HEK293 (cell line): ENCODE results near the gene NRIP1.

Source experiments
- CTCF ChIA-PET: fragments of 350-600 bp; formaldehyde crosslinking; extraction: SDS; loops from one replicate; lab custom pipeline; 2021; ENCODE audit warnings: antibody characterized with exemption; lab: Yijun Ruan, JAX
- POLR2A ChIA-PET: fragments of 300-600 bp; formaldehyde crosslinking; extraction: SDS; loops from one replicate; lab custom pipeline; 2020; ENCODE audit warnings: antibody characterized with exemption, inconsistent platforms; lab: Yijun Ruan, JAX
- H3K27ac ChIP-seq: fragments of 200-500 bp; sonication (Bioruptor generic); 2 replicates; pipeline ENCODE4 v1.5.1; 2014; ENCODE audit warnings: low read depth, low read length, control low read depth, inconsistent platforms; ENCODE audit errors: extremely low read depth
- H3K36me3 ChIP-seq, 2 experiments: fragments of 200-500 bp in 1 of 2; sonication (Bioruptor generic) in 1 of 2; 1 replicate in 1 of 2; 2 replicates in 1 of 2; pipeline ENCODE4 v1.5.1; 2014 to 2017; ENCODE audit warnings: inconsistent platforms in 2 of 2, low read length in 2 of 2; ENCODE audit not compliant: control insufficient read depth in 2 of 2, insufficient read depth in 1 of 2
- H3K4me1 ChIP-seq: fragments of 200-500 bp; sonication (Bioruptor generic); 2 replicates; pipeline ENCODE4 v1.5.1; 2014; ENCODE audit warnings: mild to moderate bottlenecking, low read length, inconsistent platforms; ENCODE audit not compliant: control insufficient read depth, insufficient read depth
- H3K4me3 ChIP-seq: 2 replicates; pipeline ENCODE4 v1.5.1; 2011; ENCODE audit warnings: low read depth, mild to moderate bottlenecking, control low read depth, low read length, moderate library complexity
- H3K9me3 ChIP-seq: fragments of 200-500 bp; sonication (Bioruptor generic); 2 replicates; pipeline ENCODE4 v1.5.1; 2014; ENCODE audit warnings: low read depth, low read length, inconsistent platforms; ENCODE audit not compliant: control insufficient read depth, insufficient read depth
- GFI1B ChIP-seq: fragments of 450-650 bp; formaldehyde crosslinking; IDR thresholded peaks from 2 replicates; pipeline ENCODE4 v1.5.1; 2016; ENCODE audit warnings: missing biosample characterization, missing genetic modification characterization
- HOXD13 ChIP-seq: sonication (generic); formaldehyde crosslinking; IDR thresholded peaks from 2 replicates; pipeline ENCODE4 v1.8.0; 2022; ENCODE audit warnings: missing genetic modification reagents, borderline replicate concordance
- OVOL3 ChIP-seq: fragments of 450-650 bp; formaldehyde crosslinking; IDR thresholded peaks from 2 replicates; pipeline ENCODE4 v1.5.1; 2016; ENCODE audit warnings: missing biosample characterization, missing genetic modification characterization
- SCRT1 ChIP-seq: fragments of 450-650 bp; formaldehyde crosslinking; IDR thresholded peaks from 2 replicates; pipeline ENCODE4 v1.5.1; 2016; ENCODE audit warnings: missing biosample characterization, missing genetic modification characterization, borderline replicate concordance
- SP2 ChIP-seq: fragments of 450-650 bp; formaldehyde crosslinking; IDR thresholded peaks from 2 replicates; pipeline ENCODE4 v1.5.1; 2016; ENCODE audit warnings: missing biosample characterization, missing genetic modification characterization
- ZBTB1 ChIP-seq: fragments of 450-650 bp; formaldehyde crosslinking; IDR thresholded peaks from 2 replicates; pipeline ENCODE4 v1.5.1; 2016; ENCODE audit warnings: missing biosample characterization, missing genetic modification characterization
- ZFP37 ChIP-seq: fragments of 450-650 bp; formaldehyde crosslinking; IDR thresholded peaks from 2 replicates; pipeline ENCODE4 v1.5.1; 2016; ENCODE audit warnings: missing biosample characterization, missing genetic modification characterization
- ZNF248 ChIP-seq: fragments of 450-650 bp; formaldehyde crosslinking; IDR thresholded peaks from 2 replicates; pipeline ENCODE4 v1.5.1; 2017; ENCODE audit warnings: missing biosample characterization, missing genetic modification characterization
- ZNF335 ChIP-seq: fragments of 450-650 bp; formaldehyde crosslinking; conservative IDR thresholded peaks from 2 replicates; pipeline ENCODE4 v1.5.1; 2016; ENCODE audit warnings: missing biosample characterization, missing genetic modification characterization
- ZNF341 ChIP-seq: fragments of 450-650 bp; formaldehyde crosslinking; IDR thresholded peaks from 2 replicates; pipeline ENCODE4; 2016; ENCODE audit warnings: low read depth, missing biosample characterization, missing genetic modification characterization
- ZNF354C ChIP-seq: fragments of 450-650 bp; formaldehyde crosslinking; IDR thresholded peaks from 2 replicates; pipeline ENCODE4 v1.5.1; 2016; ENCODE audit warnings: missing biosample characterization, missing genetic modification characterization, low read depth, borderline replicate concordance
- ZNF394 ChIP-seq: fragments of 450-650 bp; formaldehyde crosslinking; IDR thresholded peaks from 2 replicates; pipeline ENCODE4 v1.5.1; 2016; ENCODE audit warnings: missing biosample characterization, missing genetic modification characterization, mild to moderate bottlenecking, moderate library complexity, borderline replicate concordance
- ZNF404 ChIP-seq: fragments of 450-650 bp; formaldehyde crosslinking; IDR thresholded peaks from 2 replicates; pipeline ENCODE4 v1.5.1; 2017; ENCODE audit warnings: missing biosample characterization, missing genetic modification characterization
- ZNF416 ChIP-seq: fragments of 450-650 bp; formaldehyde crosslinking; IDR thresholded peaks from 2 replicates; pipeline ENCODE4 v1.5.1; 2016; ENCODE audit warnings: missing biosample characterization, missing genetic modification characterization
- ZNF560 ChIP-seq: fragments of 450-650 bp; formaldehyde crosslinking; IDR thresholded peaks from 2 replicates; pipeline ENCODE4 v1.5.1; 2017; ENCODE audit warnings: missing biosample characterization, missing genetic modification characterization, borderline replicate concordance
- ZNF561 ChIP-seq: fragments of 450-650 bp; IDR thresholded peaks from 2 replicates; pipeline ENCODE4 v1.5.1; 2018; ENCODE audit warnings: missing biosample characterization, missing genetic modification characterization, borderline replicate concordance
- ZNF610 ChIP-seq: fragments of 450-650 bp; formaldehyde crosslinking; IDR thresholded peaks from 2 replicates; pipeline ENCODE4 v1.5.1; 2016; ENCODE audit warnings: missing biosample characterization, missing genetic modification characterization, borderline replicate concordance
- ZNF621 ChIP-seq: fragments of 450-650 bp; formaldehyde crosslinking; IDR thresholded peaks from 2 replicates; pipeline ENCODE4 v1.5.1; 2017; ENCODE audit warnings: missing biosample characterization, missing genetic modification characterization
- ZNF654 ChIP-seq: fragments of 450-650 bp; formaldehyde crosslinking; IDR thresholded peaks from 2 replicates; pipeline ENCODE4 v1.5.1; 2016; ENCODE audit warnings: low read depth, missing biosample characterization, missing genetic modification characterization
- ZNF664 ChIP-seq: fragments of 450-650 bp; formaldehyde crosslinking; IDR thresholded peaks from 2 replicates; pipeline ENCODE4 v1.5.1; 2016; ENCODE audit warnings: missing biosample characterization, missing genetic modification characterization
- TF ChIP-seq, protein P1 (sequence below): fragments of 450-650 bp; formaldehyde crosslinking; IDR thresholded peaks from 2 replicates; pipeline ENCODE4 v1.5.1; 2016; ENCODE audit warnings: missing biosample characterization, missing genetic modification characterization
- TF ChIP-seq, protein P2 (sequence below): fragments of 450-650 bp; formaldehyde crosslinking; IDR thresholded peaks from 2 replicates; pipeline ENCODE4 v1.5.1; 2016; ENCODE audit warnings: missing biosample characterization, missing genetic modification characterization
- TF ChIP-seq, protein P3 (sequence below): fragments of 450-650 bp; formaldehyde crosslinking; IDR thresholded peaks from 2 replicates; pipeline ENCODE4 v1.5.1; 2016; ENCODE audit warnings: missing biosample characterization, missing genetic modification characterization
- TF ChIP-seq, protein P4 (sequence below): fragments of 450-650 bp; formaldehyde crosslinking; IDR thresholded peaks from 2 replicates; pipeline ENCODE4 v1.5.1; 2016; ENCODE audit warnings: missing biosample characterization, missing genetic modification characterization
- TF ChIP-seq, protein P5 (sequence below): fragments of 450-650 bp; formaldehyde crosslinking; IDR thresholded peaks from 2 replicates; pipeline ENCODE4 v1.5.1; 2016; ENCODE audit warnings: missing biosample characterization, missing genetic modification characterization

NRIP1 gene

DNA sequence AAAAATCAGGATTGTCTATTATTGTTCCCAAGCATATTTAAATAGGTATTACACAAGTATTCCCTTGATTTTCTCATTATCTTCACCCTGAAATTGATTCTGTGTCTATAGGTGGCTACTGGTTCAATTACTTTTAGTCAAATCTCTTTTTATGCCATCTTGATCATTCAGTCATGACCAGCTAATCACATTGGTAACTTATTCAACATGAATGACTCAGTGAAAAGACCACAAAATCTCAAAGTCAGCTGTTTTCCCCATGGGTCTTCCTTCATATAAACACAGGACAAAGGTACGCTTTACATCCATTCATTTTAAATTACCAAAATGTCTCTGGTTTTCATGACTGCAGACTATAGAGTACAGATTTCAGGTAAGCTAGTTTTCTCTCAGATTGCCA, 23.7 kb upstream of the NRIP1 start (continued):
- TF ChIP-seq, protein P1, sequence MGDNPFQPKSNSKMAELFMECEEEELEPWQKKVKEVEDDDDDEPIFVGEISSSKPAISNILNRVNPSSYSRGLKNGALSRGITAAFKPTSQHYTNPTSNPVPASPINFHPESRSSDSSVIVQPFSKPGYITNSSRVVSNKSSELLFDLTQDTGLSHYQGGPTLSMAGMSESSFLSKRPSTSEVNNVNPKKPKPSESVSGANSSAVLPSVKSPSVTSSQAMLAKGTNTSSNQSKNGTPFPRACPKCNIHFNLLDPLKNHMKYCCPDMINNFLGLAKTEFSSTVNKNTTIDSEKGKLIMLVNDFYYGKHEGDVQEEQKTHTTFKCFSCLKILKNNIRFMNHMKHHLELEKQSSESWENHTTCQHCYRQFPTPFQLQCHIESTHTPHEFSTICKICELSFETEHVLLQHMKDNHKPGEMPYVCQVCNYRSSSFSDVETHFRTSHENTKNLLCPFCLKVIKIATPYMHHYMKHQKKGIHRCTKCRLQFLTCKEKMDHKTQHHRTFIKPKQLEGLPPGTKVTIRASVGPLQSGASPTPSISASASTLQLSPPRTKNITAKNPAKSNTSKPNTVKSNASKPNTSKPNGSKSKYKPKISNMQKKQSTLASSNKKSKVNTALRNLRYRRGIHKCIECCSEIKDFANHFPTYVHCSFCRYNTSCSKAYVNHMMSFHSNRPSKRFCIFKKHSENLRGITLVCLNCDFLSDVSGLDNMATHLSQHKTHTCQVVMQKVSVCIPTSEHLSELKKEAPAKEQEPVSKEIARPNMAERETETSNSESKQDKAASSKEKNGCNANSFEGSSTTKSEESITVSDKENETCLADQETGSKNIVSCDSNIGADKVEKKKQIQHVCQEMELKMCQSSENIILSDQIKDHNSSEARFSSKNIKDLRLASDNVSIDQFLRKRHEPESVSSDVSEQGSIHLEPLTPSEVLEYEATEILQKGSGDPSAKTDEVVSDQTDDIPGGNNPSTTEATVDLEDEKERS (tag by site-specific recombination): no peak
- TF ChIP-seq ZNF341 (tag by site-specific recombination): no peak
- TF ChIP-seq, all 188 proteins: peak for 0

DNA sequence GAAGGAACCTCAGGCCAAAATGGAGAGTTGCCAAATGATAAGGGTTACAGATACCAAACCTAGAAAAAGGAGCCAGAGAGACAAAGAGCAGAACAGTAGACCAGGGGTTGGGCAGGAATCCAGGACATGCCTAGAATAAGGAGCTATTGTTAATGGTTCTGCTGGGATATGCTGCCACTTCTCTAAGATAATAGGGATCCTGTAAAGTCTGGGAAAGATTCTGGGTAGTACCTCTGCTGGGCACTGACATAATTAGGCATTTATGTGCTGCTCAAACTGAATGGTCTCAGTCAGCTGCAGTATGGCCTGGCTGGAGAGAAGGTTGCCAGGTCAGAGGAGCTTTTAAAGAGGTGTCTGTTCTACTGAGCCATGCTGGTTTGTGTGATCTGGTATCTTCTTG, 19.9 kb upstream of the NRIP1 start:
- ChIA-PET POLR2A (interaction anchor here (3.7 kb wide), 1 partner anchor 19 kb away, joined by 13 read pairs; the partner anchor contains the start of gene NRIP1), CTCF (interaction anchor here (0.6 to 0.9 kb wide), 2 partner anchors 52 to 832 kb away, joined by 3 read pairs; no protein-coding TSS in a partner anchor)
- Histone ChIP-seq H3K4me1 (peaks cover 8% of the 10 kb centered on the region), H3K4me3 (no peak overlapping the region), H3K27ac (no peak overlapping the region), H3K36me3 (no peaks in the 10 kb centered on the region), H3K9me3 (no peaks in the 10 kb centered on the region)
- TF ChIP-seq ZNF404 (tag by site-specific recombination): no peak
- TF ChIP-seq HOXD13: no peak
- TF ChIP-seq OVOL3 (tag by site-specific recombination): no peak

DNA sequence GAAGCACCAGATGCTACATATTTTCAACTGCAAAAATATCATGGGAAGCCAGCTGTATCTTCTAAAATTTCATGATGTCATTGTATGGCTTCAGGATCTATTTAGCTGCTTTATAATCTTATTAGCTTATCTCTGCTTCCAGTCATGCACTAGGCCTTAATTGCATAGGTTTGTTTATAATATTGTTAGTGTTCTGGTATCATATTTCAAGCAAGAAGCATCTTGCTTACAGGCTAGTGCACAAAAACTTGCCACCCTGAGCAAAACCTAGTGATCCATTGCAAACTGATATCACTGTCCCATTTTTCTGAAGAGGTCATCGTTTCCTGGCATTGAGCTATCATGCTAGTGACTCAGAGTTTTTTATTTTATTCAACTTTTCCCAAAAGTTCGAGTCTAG, 15.7 kb upstream of the NRIP1 start:
- Histone ChIP-seq H3K4me3 (no peak overlapping the region), H3K4me1 (peaks cover 8% of the 10 kb centered on the region), H3K27ac (no peak overlapping the region), H3K9me3 (no peaks in the 10 kb centered on the region), H3K36me3 (no peaks in the 10 kb centered on the region)
- POLR2A ChIA-PET: interaction anchor here (1.3 kb wide), 1 partner anchor 15 kb away, joined by 9 read pairs; the partner anchor contains the start of gene NRIP1
- CTCF ChIA-PET: no interaction called here
- TF ChIP-seq, protein P2, sequence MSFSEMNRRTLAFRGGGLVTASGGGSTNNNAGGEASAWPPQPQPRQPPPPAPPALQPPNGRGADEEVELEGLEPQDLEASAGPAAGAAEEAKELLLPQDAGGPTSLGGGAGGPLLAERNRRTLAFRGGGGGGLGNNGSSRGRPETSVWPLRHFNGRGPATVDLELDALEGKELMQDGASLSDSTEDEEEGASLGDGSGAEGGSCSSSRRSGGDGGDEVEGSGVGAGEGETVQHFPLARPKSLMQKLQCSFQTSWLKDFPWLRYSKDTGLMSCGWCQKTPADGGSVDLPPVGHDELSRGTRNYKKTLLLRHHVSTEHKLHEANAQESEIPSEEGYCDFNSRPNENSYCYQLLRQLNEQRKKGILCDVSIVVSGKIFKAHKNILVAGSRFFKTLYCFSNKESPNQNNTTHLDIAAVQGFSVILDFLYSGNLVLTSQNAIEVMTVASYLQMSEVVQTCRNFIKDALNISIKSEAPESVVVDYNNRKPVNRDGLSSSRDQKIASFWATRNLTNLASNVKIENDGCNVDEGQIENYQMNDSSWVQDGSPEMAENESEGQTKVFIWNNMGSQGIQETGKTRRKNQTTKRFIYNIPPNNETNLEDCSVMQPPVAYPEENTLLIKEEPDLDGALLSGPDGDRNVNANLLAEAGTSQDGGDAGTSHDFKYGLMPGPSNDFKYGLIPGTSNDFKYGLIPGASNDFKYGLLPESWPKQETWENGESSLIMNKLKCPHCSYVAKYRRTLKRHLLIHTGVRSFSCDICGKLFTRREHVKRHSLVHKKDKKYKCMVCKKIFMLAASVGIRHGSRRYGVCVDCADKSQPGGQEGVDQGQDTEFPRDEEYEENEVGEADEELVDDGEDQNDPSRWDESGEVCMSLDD (tag by site-specific recombination): no peak
- TF ChIP-seq ZNF561 (no peak), ZNF664 (tag by site-specific recombination) (no peak), SCRT1 (tag by site-specific recombination) (no peak), ZNF654 (tag by site-specific recombination) (no peak), ZNF416 (tag by site-specific recombination) (no peak), SP2 (tag by site-specific recombination) (no peak), ZNF560 (no peak), ZNF335 (tag by site-specific recombination) (no peak), GFI1B (tag by site-specific recombination) (no peak), ZBTB1 (no peak), ZNF248 (tag by site-specific recombination) (no peak), ZNF610 (no peak), ZNF394 (no peak), ZFP37 (tag by site-specific recombination) (no peak), ZNF354C (tag by site-specific recombination) (no peak), ZNF621 (tag by site-specific recombination) (no peak)
- TF ChIP-seq, protein P3, sequence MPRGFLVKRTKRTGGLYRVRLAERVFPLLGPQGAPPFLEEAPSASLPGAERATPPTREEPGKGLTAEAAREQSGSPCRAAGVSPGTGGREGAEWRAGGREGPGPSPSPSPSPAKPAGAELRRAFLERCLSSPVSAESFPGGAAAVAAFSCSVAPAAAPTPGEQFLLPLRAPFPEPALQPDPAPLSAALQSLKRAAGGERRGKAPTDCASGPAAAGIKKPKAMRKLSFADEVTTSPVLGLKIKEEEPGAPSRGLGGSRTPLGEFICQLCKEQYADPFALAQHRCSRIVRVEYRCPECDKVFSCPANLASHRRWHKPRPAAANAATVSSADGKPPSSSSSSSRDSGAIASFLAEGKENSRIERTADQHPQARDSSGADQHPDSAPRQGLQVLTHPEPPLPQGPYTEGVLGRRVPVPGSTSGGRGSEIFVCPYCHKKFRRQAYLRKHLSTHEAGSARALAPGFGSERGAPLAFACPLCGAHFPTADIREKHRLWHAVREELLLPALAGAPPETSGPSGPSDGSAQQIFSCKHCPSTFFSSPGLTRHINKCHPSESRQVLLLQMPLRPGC (tag by site-specific recombination): no peak
- TF ChIP-seq, protein P4, sequence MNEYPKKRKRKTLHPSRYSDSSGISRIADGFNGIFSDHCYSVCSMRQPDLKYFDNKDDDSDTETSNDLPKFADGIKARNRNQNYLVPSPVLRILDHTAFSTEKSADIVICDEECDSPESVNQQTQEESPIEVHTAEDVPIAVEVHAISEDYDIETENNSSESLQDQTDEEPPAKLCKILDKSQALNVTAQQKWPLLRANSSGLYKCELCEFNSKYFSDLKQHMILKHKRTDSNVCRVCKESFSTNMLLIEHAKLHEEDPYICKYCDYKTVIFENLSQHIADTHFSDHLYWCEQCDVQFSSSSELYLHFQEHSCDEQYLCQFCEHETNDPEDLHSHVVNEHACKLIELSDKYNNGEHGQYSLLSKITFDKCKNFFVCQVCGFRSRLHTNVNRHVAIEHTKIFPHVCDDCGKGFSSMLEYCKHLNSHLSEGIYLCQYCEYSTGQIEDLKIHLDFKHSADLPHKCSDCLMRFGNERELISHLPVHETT (tag by site-specific recombination): no peak
- TF ChIP-seq, protein P5, sequence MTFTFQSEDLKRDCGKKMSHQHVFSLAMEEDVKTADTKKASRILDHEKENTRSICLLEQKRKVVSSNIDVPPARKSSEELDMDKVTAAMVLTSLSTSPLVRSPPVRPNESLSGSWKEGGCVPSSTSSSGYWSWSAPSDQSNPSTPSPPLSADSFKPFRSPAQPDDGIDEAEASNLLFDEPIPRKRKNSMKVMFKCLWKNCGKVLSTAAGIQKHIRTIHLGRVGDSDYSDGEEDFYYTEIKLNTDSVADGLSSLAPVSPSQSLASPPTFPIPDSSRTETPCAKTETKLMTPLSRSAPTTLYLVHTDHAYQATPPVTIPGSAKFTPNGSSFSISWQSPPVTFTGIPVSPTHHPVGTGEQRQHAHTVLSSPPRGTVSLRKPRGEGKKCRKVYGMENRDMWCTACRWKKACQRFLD (tag by site-specific recombination): no peak
